Transverse colon (tissue), 4 donors: Measurements from ENCODE around the gene MAP4K1. TPM values are rescaled to one million over a fixed set of nuclear protein-coding genes. Genes with fewer than 3 reads are reported as not detected.

Experiments
- DNase-seq: peaks from one replicate; pipeline ENCODE4 v3.0.0-alpha.2; 2019
- H3K27ac ChIP-seq, 4 donors: fragments of 200-600 bp; sonication (generic); 2 replicates each; pipeline ENCODE4 v1.5.1; 2016 to 2018; ENCODE audit warnings: inconsistent platforms in 4 of 4
- H3K27me3 ChIP-seq: fragments of 200-600 bp; sonication (generic); 2 replicates; pipeline ENCODE4 v1.5.1; 2017; ENCODE audit warnings: inconsistent platforms
- H3K36me3 ChIP-seq, 4 donors: fragments of 200-600 bp; sonication (generic); 2 replicates each; pipeline ENCODE4 v1.5.1; 2017 to 2019; ENCODE audit warnings: inconsistent platforms in 4 of 4
- H3K4me1 ChIP-seq, 4 donors: fragments of 200-600 bp; sonication (generic); 2 replicates each; pipeline ENCODE4 v1.5.1; 2017 to 2020; ENCODE audit warnings: inconsistent platforms in 4 of 4
- H3K4me3 ChIP-seq, 4 donors: fragments of 200-600 bp; sonication (generic); 1 replicate in 1 of 4; 2 replicates in 3 of 4; pipeline versions ENCODE4 v1.5.1 to v1.6.1; 2017 to 2019; ENCODE audit warnings: inconsistent platforms in 4 of 4
- H3K9me3 ChIP-seq, 2 donors: fragments of 200-600 bp; sonication (generic); 2 replicates each; pipeline ENCODE4 v1.5.1; 2017 to 2019; ENCODE audit warnings: inconsistent platforms in 2 of 2
- EP300 ChIP-seq: sonication (generic); formaldehyde crosslinking; IDR thresholded peaks from one replicate; pipeline ENCODE4 v1.6.1; 2017; ENCODE audit warnings: antibody characterized with exemption, low read depth
- POLR2A ChIP-seq: fragments of 450-650 bp; IDR thresholded peaks from one replicate; pipeline ENCODE4 v1.6.1; 2016; ENCODE audit warnings: antibody characterized with exemption, mild to moderate bottlenecking, moderate library complexity
- POLR2AphosphoS5 ChIP-seq, 3 donors: sonication (generic); formaldehyde crosslinking; IDR thresholded peaks; one replicate each; pipeline ENCODE4 v1.6.1; 2016; ENCODE audit warnings: antibody characterized with exemption in 3 of 3
- WGBS, 2 donors: methylation state at CpG; one replicate each; pipeline ENCODE4 v1.1.5; 2018; ENCODE audit warnings: low coverage in 1 of 2; 5-methylcytosine and 5-hydroxymethylcytosine counted together
- in situ Hi-C, 4 donors: fragments of 200-750 bp; cut with MboI; loops; one replicate each; pipeline versions ENCODE4 v1.15.0 to v1.15.1; 2017; ENCODE audit warnings: low sequenced_read_pairs in 3 of 4, low pct_ligation_motif_present in 1 of 4, low pct_unique_long_range_greater_than_20kb in 1 of 4
- intact Hi-C: fragments of 100-400 bp; cut with DNase I; formaldehyde crosslinking; loops from one replicate; pipeline ENCODE4 v1.15.1; 2023; ENCODE audit warnings: low total_unique reads
- total RNA-seq, 4 donors: library from RNA; depleted of rRNA; stranded (reverse); fragments of >200 nt; gene quantifications; one replicate each; pipeline ENCODE4 v1.1.0, GENCODE V29; 2016
- TF ChIP-seq, protein P1 (sequence below), 5 experiments: fragments of 200-600 bp in 3 of 5; fragments of 450-650 bp in 2 of 5; sonication (generic) in 3 of 5; IDR thresholded peaks; 1 replicate in 2 of 5; 2 replicates in 3 of 5; pipeline ENCODE4 v1.5.1; 2016 to 2017; ENCODE audit warnings: antibody characterized with exemption in 5 of 5, inconsistent platforms in 3 of 5, mild to moderate bottlenecking in 2 of 5, moderate library complexity in 1 of 5

MAP4K1 gene
- total RNA-seq, 4 donors from 2014 or later: 4.0 to 49.0 (median 11.1) TPM; not detected in 1

GRCh38 chr19:38647368-38647965 lies 29.7 kb upstream of the MAP4K1 start, which contains the start of gene ACTN4:
ACTN4 (plus strand) TSS chr19:38647649; CDS start chr19:38647746, 97 bp downstream.
- no peaks in the 10 kb centered on the region for H3K9me3 ChIP-seq
- TF ChIP-seq, protein P1, sequence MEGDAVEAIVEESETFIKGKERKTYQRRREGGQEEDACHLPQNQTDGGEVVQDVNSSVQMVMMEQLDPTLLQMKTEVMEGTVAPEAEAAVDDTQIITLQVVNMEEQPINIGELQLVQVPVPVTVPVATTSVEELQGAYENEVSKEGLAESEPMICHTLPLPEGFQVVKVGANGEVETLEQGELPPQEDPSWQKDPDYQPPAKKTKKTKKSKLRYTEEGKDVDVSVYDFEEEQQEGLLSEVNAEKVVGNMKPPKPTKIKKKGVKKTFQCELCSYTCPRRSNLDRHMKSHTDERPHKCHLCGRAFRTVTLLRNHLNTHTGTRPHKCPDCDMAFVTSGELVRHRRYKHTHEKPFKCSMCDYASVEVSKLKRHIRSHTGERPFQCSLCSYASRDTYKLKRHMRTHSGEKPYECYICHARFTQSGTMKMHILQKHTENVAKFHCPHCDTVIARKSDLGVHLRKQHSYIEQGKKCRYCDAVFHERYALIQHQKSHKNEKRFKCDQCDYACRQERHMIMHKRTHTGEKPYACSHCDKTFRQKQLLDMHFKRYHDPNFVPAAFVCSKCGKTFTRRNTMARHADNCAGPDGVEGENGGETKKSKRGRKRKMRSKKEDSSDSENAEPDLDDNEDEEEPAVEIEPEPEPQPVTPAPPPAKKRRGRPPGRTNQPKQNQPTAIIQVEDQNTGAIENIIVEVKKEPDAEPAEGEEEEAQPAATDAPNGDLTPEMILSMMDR (IDR thresholded peaks at IDR 0.05): no peak
- TF ChIP-seq POLR2A: peak; percentile 99
- peak; percentile 99 to 100 (median 100) for TF ChIP-seq POLR2AphosphoS5 (IDR thresholded peaks at IDR 0.05)
- no peak for TF ChIP-seq EP300
- H3K27ac ChIP-seq: peak within 1 kb of the TSS; percentile 99 to 100 (median 99)
- H3K4me3 ChIP-seq: peak within 1 kb of the TSS; percentile 92 to 100 (median 98)
- DNase-seq: peak; percentile 100
- peaks cover 22 to 64% (median 43%) of the 10 kb centered on the region in 4 donors for H3K4me1 ChIP-seq
- intact Hi-C loops (loop anchor here (10.0 kb wide), 1 partner anchor 67 kb away; no protein-coding TSS in a partner anchor), in situ Hi-C loops (no loop called here)
- H3K27me3 ChIP-seq: no peaks in the 10 kb centered on the region
- WGBS, 2 donors: 0% methylated on average over 76 of the region's 77 CpGs; no CpG with 5 or more reads in 1 of the 2 donors
- no peaks in the 10 kb centered on the region for H3K36me3 ChIP-seq

DNA sequence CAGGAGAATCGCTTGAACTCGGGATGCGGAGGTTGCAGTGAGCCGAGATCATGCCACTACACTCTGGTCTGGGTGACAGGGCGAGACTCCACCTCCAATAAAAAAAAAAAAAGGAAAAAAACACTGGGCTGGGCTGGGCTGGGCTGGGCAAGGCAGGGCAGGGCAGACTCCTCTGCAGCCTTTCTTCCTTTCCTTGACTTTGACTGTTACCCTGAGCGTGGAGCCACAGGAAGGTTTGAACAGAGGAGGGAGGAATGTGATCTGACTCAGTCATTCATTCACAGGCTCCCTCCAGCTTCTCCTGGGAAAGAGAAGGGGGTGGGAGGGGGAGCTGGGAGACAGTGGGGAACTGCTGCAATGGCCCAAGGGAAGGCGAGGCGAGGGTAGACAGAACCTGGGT lies 27.0 kb upstream of the MAP4K1 start:
- Histone ChIP-seq H3K27ac (peak overlapping the region; percentile 76 to 85 (median 81)), H3K36me3 (no peaks in the 10 kb centered on the region), H3K4me3 (no peak overlapping the region), H3K27me3 (no peaks in the 10 kb centered on the region), H3K9me3 (no peaks in the 10 kb centered on the region), H3K4me1 (peaks cover under 1 to 61% (median 28%) of the 10 kb centered on the region in 4 donors)
- in situ Hi-C loops (no loop called here), intact Hi-C loops (loop anchor here (10.0 kb wide), 1 partner anchor 70 kb away; no protein-coding TSS in a partner anchor)
- WGBS, 2 donors: 69 to 78% methylated on average over 8 of the region's 8 CpGs
- peak; percentile 65 for TF ChIP-seq POLR2A
- TF ChIP-seq, protein P1 (IDR thresholded peaks at IDR 0.05): no peak
- TF ChIP-seq POLR2AphosphoS5 (IDR thresholded peaks at IDR 0.05): peak; percentile 50 to 75 (median 59)
- peak; percentile 61 for DNase-seq

GRCh38 chr19:38642176-38642575 lies 24.4 kb upstream of the MAP4K1 start:
- no peak for TF ChIP-seq POLR2A
- in situ Hi-C loops (no loop called here), intact Hi-C loops (loop anchor here (10.0 kb wide), 1 partner anchor 73 kb away; no protein-coding TSS in a partner anchor)
- Histone ChIP-seq H3K9me3 (no peaks in the 10 kb centered on the region), H3K4me1 (peaks cover 0 to 61% (median 29%) of the 10 kb centered on the region in 4 donors), H3K4me3 (no peak overlapping the region), H3K36me3 (no peaks in the 10 kb centered on the region), H3K27me3 (no peaks in the 10 kb centered on the region), H3K27ac (peak overlapping the region; percentile 59 to 76 (median 70))
- DNase-seq: no peak
- 80 to 97% methylated on average over 6 to 8 of the region's 9 CpGs for WGBS, 2 donors

DNA sequence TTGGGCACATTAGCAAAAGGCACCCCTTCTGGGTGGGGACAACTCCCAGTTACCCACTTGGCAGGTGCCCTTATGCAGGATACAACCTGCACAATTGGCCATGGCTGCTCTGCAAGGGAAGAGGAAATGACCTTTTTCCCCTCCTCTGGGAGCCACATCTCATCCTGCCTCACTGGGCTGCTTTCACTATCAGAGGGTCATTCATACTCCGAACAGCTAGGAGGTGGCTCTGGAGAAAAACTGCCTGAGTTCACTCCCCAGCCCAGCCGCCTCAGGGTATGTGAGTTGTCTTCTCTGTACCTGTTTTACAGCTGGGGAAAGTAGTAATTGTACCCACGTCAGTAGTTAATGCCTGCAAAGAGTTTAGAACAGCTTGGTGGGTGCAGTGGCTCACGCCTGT lies 22.6 kb upstream of the MAP4K1 start:
- in situ Hi-C loops (no loop called here), intact Hi-C loops (loop anchor here (10.0 kb wide), 1 partner anchor 74 kb away; no protein-coding TSS in a partner anchor)
- peak overlapping the region; percentile 59 to 76 (median 70) for H3K27ac ChIP-seq
- peaks cover 5 to 59% (median 36%) of the 10 kb centered on the region in 4 donors for H3K4me1 ChIP-seq
- 57% methylated on average over 3 of the region's 4 CpGs; no CpG with 5 or more reads in 1 of the 2 donors for WGBS, 2 donors
- H3K4me3 ChIP-seq: no peak overlapping the region
- TF ChIP-seq EP300 (no peak), POLR2A (peak; percentile 24), POLR2AphosphoS5 (IDR thresholded peaks at IDR 0.05) (peak in 2 of 3 donors; percentile 29 to 40)
- TF ChIP-seq, protein P1 (IDR thresholded peaks at IDR 0.05): no peak
- DNase-seq: peak; percentile 53
- H3K27me3 ChIP-seq: no peaks in the 10 kb centered on the region
- no peaks in the 10 kb centered on the region for H3K9me3 ChIP-seq
- no peaks in the 10 kb centered on the region for H3K36me3 ChIP-seq
